Cerebellar nuclear complex (tissue), 1 donor: Measurements from ENCODE around the gene BAIAP3.
"Not testable (repeated sequence)": the region's sequence is repeated elsewhere in the genome, so short reads cannot be mapped to it uniquely, and the experiment has no call there.

Experiments used
- DNase-seq, 2 experiments: peaks; one replicate each; lab custom pipeline; 2025; lab: John Stamatoyannopoulos, UW

BAIAP3 gene, protein sequence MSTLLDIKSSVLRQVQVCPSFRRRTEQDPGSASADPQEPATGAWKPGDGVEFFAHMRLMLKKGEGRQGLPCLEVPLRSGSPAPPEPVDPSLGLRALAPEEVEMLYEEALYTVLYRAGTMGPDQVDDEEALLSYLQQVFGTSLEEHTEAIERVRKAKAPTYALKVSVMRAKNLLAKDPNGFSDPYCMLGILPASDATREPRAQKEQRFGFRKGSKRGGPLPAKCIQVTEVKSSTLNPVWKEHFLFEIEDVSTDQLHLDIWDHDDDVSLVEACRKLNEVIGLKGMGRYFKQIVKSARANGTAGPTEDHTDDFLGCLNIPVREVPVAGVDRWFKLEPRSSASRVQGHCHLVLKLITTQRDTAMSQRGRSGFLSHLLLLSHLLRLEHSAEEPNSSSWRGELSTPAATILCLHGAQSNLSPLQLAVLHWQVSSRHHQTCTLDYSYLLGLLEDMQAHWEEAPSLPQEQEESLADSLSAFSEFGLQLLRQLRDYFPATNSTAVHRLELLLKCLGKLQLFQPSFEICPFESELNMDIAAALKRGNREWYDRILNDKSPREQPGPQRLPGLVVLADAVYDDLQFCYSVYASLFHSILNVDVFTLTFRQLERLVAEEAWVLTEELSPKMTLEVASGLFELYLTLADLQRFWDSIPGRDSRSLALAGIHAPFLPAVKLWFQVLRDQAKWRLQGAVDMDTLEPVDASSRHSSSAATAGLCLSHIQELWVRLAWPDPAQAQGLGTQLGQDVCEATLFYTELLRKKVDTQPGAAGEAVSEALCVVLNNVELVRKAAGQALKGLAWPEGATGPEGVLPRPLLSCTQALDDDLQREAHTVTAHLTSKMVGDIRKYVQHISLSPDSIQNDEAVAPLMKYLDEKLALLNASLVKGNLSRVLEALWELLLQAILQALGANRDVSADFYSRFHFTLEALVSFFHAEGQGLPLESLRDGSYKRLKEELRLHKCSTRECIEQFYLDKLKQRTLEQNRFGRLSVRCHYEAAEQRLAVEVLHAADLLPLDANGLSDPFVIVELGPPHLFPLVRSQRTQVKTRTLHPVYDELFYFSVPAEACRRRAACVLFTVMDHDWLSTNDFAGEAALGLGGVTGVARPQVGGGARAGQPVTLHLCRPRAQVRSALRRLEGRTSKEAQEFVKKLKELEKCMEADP

DNA sequence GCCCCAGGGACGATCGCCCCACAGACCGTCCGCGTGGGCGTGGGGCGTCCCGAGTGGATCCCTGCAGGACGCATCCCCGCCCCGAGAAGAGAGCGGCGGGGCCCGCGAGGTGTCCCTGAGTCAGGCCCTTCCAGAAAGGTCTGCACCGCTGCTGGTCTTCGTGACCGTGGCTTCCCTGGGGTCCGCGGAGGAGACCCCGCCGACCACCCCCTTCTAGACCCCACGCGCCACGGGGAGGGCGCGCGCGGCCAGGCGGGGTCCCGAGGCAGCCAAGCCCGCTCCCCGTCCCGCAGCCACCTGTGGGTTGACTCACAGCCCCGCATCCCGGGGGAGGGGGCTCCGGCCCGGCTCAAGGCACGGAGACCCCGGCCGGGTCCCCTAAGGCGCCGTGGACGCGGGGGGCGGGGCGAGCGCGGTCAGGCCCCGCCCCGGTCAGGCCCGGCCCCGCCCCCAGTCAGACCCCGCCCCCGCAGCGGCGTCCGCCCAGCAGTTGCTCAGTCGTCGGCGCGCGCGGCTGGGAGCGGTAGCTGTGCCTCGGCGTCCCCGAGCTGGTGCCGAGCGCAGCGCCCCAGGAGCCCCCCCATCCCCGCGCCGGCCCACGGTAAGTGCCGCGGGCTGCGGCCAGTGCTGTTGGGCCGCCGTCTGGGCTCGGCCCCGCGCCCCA lies at the start of gene BAIAP3:
Gene BAIAP3 (plus strand): TSS at position 497 of the 664 bp plus-strand sequence. CDS start 4,905 bp downstream, outside the sequence.
- DNase-seq = no peak

DNA sequence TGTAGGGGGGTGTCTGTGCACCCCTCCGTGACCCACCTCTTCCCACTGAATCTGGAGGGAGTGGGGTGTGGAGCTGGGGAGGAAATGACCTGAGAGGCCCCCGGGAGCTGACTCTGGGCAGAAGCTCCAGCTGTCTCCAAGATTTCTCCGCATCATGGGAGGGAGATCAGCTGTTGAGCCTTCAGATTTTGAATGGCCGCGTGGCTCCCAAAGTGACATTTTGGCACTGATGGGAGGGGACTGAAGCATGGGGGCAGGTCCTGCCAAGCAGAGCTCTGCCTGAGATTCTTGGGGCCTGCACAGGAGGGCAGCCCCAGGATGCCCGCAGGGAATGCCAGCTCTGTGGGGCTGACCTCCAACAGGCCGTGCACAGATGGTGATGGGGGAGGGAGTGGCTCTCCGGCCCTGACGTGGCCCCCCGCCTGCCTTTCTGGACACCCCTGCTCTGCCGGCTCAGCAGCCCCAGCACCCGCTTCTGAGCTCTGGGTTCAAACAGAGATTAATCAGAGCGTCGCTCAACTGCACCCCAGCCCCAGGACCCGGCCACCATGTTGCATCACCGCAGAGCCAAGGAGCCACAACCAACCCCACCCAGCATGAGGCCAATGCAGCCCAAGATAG lies 49.3 kb upstream of the BAIAP3 start:
- DNase-seq = no peak

DNA sequence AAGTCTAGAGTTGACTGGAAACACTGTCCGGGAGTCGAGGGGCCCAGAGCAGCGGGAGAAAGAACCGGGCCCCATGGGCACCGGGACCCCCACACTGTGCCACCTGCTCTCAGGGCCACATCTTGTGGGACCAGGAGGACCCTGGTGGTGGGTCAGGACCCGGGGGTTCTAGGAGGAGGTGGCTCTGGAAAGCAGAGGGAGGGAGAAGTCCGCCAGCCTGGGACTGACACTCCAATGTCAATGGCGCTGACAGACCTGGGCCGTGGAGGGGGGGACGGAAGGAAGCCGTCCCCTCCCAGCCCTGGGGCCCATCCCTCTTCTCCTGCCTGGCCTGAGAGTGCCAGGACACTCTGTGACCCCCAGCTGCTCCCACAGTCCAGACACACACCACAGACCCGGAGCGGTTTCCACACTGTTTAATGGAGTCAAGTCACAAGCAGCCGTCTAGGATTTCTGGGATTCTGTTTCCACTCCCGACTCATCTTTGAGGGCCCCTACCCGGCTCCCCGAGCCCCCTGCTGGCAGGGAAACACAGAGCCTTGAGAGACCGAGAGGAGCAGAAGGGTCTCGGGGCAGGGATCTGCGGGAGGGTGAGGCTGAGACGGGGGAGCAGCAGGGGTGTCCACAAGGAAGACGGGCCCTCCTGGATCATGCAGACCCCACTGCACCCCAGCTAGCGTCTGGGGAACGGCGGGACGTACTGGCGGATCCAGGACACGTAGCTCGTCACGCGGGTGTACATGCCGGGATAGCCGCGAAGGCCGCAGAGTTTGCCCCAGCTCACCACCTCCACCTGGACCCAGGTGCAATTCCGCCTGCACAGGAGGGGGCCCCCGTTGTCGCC lies 47.6 kb upstream of the BAIAP3 start:
- DNase-seq = no peak

DNA sequence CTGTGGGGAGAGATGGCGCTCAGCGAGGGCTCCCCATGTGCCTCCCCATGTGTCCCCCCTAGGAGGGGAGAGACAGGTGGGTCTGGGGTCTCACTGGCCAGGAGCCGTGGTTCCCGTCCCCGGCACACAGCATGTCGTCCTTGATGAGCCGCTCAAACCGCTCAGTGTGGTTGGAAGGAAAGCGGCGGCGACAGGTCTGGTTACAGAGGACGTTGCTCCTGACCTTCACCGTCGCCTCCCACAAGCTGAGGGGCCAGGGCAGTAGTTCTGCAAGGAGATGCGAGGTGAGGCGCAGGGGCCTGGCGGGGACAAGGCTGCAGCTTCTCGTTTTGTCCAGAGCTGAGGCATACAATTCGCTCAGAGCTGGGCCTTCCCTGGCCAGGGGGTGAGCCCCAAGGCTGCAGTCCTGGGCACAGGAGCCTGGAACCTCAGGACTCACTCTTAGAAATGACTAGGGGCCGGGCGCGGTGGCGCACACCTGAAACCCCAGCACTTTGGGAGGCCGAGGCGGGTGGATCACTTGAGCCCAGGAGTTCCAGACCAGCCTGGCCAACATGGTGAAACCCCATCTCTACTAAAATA lies 46.8 kb upstream of the BAIAP3 start:
- DNase-seq = no peak

DNA sequence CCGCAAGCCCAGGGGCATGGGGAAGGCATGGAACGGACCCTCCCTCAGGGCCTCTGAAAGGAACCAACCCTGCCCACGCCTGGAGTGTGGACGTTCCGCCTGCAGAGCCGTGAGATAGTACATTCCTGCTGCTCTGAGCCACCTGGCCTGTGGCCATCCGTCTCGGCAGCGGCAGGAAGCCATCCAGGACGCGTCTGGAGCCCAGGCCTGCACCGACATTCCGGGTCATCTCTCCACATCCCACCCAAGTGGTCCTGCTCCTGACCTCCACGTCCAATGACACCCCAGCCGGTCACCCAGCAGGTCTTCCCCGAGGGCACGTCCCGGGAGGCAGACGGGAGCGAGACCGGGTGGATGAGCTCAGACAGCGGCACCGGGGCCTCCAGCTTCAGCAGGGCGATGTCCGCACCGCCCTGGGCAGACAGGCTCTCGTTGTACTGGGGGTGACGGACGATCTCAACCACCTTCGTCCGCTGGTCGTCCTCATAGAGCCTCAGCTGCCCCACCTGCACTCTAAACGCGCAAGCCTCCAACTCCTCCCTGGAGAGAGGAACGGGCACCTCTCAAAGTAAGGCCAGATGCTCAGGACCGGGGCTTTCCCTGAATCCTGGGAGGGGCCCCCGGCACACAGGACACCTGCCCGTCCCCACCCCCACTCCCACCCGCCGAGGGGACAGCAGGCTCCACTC lies 45.3 kb upstream of the BAIAP3 start:
- no peak for DNase-seq

DNA sequence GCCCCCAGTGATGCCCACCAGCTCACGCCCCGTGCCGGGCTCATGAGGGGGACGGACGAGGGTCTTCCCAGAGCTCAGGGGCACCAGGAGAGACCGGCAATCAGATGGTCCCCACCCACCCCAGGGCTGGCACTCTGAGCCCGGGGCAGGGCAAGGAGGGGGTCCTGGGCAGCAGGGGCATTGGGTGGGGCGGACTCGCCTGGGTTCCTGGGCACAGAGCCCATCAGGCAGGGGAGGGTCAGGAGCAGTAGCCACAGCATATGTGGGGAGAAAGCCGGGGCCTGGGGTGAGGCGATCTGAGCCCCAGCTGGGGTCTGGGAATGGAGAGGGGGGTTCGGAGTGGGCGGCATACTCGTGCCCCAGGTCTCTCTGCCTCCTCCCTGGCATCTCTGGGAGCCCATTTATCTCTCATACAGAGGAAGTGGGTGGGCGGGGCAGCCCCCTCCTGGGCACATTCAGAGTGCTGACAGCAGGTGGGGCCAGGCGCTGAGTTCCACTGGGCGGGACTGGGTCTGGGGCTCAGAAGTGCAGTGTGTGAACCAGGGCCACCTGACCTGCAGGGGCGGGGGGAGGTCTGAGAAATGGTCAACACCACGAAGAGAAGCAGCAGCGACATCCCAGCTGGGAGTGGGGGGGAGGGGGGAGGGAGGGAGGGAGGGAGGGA lies 44.5 kb upstream of the BAIAP3 start:
- DNase-seq = no peak

DNA sequence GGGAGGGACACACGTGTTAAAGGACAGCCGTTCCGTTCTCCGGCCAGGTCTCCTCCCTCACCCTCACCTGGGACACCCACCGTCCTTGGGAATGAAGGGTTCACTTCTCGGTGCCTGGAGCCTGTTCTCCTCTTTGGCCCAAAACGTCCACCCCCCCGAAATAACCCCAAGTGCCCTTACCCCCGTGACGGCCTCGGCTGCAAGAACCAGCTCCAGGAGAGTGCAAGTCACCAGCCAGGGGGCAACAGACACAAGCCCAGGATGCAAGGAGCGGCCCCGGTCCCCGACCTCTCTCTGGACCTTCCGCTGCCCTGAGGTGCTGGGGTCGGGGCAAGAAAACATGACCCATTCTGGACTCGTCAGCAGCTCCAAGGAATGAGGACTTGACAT lies 44.0 kb upstream of the BAIAP3 start:
- no peak for DNase-seq

DNA sequence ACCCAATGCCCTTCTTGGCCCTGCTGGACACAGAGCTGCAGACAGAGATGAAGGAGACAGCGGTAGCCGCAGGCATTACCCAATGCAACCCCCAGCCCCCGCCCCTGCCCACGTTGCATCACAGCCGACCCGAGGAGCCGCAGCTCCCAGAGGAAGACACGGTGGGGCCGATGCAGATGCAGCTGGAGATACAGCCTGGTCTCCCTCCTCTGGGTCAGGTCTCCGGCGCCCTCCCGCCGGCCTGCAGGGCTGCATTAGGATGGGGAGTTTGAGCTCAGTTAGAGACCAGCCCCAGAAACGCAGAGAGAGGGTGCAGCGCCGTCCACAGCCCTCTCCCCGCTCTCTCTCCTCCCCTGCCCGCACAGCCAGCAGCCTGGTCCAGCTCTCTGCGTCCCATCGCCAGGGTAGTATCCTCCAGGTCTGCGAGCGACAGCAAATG lies 43.4 kb upstream of the BAIAP3 start:
- DNase-seq = no peak

DNA sequence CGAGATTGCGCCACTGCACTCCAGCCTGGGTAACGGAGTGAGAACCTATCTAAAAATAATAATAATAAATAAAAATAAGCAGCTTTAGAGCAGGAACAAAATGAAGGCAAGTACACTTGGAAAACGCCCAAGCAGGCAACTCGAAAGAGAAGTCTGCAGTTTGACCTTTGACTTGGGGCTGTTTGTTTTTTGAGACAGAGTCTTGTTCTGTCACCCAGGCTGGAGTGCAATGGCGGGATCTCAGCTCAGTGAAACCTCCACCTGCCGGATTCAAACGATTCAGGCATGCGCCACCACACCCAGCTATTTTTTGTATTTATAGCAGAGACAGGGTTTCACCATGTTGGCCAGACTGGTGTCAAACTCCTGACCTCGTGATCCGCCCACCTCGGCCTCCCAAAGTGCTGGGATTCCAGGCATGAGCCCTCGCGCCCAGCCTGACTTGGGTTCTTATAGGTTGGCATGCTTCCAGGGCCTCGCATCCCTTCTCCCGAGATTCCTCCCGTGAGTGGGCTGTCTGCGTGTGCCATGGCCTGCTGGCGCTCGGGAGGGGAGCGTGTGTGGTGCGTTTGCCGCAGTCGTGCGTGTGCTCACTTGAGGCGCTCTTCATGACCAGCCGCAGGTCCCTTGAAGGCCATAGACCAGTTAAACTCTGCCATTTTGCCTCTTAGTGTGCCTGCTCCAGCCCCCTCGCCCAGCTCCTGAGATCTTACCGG lies 42.4 kb upstream of the BAIAP3 start:
- DNase-seq = no peak

DNA sequence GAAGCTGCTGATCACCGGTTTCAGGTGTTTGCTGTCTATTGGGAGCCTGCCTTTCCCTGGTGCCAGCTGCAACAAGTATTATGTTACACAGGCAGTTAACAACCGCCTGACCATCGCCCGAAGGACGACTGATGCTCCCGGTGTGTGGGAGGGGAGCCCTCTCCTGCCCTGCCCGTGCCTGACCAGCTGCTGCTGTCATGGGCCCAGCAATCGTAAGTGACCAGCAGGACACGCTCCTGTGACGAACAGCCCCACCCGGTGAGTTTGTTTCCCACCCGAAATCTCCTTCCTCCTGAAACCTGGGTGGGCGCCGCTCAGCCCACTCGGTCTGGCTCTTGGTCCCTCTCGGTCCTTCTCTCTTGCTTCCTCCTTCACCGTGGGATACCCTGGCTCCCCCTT lies 41.9 kb upstream of the BAIAP3 start:
- DNase-seq = no peak

DNA sequence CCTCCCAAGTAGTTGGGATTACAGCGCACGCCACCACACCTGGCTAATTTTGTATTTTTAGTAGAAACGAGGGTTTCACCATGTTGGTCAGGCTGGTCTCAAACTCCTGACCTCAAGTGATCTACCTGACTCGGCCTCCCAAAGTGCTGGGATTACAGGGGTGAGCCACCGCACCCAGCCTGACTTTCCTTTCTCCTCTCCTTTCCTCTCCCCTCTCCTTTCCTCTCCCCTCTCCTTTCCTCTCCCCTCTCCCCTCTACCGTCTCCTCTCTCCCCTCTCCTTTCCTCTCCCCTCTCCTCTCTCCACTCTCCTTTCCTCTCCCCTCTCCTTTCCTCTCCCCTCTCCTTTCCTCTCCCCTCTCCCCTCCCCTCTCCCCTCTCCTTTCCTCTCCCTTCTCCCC lies 41.2 kb upstream of the BAIAP3 start:
- DNase-seq = not testable (repeated sequence)

DNA sequence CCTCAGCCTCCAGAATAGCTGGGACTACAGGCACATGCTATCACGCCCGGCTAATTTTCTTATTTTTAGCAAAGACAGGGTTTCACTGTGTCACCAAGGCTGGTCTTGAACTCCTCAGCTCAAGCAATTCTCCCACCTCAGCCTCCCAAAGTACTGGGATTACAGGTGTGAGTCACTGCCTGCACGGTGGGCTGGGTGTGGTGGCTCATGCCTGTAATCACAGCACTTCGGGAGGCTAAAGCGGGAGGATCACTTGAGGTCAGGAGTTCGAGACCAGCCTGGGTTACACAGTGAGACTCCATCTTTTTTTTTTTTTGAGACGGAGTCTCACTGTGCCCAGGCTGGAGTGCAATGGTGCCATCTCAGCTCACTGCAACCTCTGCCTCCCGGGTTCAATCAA lies 40.6 kb upstream of the BAIAP3 start:
- DNase-seq = not testable (repeated sequence)

DNA sequence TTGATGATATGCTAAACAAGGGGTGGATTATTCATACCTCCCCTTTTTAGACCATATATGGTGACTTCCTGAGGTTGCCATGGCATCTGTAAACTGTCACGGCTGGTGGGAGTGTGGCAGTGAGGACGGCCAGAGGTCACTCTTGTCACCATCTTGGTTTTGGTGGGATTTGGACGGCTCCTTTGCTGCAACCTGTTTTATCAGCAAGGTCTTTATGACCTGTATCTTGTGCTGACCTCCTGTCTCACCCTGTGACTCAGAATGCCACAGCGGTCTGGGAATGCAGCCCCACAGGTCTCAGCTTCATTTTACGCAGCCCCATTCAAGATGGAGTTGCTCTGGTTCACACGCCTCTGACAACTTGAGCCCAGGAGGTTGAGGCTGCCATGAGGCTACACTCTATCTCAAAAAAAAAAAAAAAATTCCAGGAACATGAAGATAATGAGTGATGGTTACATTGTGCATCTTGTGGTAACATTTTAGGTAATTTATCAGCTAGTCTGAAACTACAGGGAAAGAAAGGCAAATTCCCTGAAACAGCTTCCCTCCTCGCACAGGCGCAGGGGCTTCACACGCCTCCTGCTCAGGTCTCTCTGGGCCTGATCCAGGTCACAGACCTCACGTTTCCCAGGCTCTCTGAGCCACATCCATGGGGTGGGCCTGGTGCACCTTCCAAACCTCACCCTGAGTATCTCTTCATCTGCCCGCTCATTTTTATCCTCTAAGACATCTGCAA lies 39.4 kb upstream of the BAIAP3 start:
- no peak for DNase-seq

DNA sequence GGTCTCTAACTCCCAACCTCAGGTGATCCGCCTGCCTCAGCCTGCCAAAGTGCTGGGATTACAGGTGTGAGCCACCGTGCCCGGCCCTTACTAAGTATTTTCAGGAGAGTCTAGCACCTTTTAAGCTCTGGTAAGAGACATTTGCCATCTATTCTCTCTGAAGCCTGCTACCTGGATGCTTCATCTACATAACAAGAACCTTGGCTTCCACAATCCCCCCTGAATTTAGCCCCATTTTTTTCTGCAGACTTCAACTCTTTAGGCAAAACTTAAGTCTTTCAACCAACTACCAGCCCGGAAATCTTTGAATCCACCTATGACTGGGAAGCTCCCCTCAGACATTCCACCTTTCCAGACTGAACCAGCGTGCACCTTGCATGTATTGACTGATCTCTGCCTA lies 38.0 kb upstream of the BAIAP3 start:
- DNase-seq = no peak

DNA sequence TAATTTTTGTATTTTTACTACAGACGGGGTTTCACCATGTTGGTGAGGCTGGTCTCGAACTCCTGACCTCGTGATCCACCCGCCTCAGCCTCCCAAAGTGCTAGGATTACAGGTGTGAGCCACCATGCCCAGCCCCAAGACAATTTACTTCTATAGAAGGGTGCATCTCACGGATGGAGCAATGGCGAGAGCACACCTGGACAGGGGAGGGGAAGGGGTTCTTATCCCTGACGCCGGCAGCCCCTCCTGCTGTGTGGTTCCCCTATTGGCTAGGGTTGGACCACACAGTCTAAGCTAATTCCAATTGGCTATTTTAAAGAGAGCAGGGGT lies 36.8 kb upstream of the BAIAP3 start:
- not testable (repeated sequence) for DNase-seq

DNA sequence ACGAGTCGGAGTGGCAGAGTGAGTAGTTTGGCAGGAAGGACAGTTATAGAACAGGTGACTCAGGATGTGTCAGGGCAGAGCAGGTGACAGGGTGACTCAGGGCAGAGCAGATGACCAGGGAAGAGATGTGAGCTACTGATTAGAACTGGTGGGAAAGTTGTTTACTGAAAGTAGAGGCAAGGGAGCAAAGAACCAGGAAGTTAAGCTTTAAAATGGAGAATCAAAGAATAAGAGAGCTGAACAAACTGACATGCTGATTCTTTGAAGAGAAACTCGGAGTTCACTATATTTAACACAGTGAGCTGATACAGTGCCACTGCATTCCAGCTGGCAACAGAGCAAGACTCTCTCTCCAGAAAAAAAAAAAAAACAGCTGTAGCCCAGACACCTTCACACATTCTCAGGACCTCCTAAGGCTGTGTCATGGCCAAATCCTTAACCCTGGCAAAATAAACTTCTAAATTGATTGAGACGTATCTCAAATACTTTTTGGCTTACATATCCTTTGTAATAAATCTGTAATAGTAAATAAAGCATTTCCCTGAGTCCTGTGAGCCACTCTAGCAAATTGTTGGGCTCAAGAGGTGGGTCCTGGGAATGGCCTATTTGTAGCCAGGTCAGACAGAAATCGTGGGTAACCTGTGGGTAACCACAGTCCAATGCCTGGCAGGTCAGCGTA lies 36.3 kb upstream of the BAIAP3 start:
- no peak for DNase-seq

DNA sequence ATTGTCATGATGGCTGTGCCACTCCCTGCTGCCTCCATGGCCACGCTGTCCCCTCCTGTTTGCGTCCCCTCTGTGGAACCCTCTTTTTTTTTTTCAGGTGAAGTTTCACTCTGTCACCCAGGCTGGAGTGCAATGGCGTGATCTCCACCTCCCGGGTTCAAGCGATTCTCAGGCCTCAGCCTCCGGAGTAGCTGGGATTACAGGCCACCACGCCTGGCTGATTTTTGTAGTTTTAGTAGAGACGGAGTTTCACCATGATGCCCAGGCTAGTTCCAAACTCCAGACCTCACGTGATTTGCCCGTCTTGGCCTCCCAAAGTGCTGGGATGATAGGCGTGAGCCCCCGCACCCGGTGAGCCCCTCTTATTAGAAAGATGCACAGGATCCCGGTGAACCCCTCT lies 35.0 kb upstream of the BAIAP3 start:
- DNase-seq = no peak
